ENCODE measurements around the gene ZCCHC10.

- no peak for TF ChIP-seq CREB5 (CRISPR knock-in tag; IDR thresholded peaks at IDR 0.05; ENCODE audit: low read depth)
- TF ChIP-seq ZFP3 (CRISPR knock-in tag; IDR thresholded peaks at IDR 0.05), result no peak; the same call in 1 of the 2 replicates
- no peak for TF ChIP-seq BACH2 (CRISPR knock-in tag; IDR thresholded peaks at IDR 0.05; ENCODE audit: borderline replicate concordance)
Measured at GRCh38 chr5:133025804-133026663, at the start of gene ZCCHC10.

All from SK-N-SH treated with all-trans-retinoic acid at 6 μM for 48 hours (cell line).